ENCODE data around the gene SOWAHB.

SOWAHB gene

DNA sequence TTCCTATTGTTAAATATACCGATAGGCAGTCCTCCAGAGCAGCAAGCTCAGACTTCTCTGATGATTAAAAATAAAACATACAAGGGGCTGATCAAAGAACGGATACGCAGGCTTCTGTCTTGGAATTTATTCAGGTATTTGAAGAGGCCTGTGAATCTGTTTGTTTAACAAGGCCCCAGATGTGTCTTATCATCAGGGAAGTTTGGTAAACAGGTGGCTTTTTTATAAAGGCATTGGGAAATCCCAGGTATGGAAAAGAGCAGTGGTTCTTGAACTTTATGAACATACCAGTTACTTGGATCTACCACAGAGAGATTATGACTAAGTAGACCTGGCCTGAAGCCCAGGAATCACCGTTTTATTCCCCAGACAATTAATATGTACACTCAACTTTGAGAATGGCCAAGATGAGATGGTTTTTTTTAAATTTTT lies 47.9 kb downstream of the SOWAHB start:
- no peak for DNase-seq
